Hepatocyte (in vitro differentiated cells): ENCODE results near the gene DPPA5. TPM values are rescaled to one million over a fixed set of nuclear protein-coding genes. Genes with fewer than 3 reads are reported as not detected.

Experiments
- DNase-seq: peaks from one replicate; pipeline ENCODE4 v3.0.0-alpha.2; 2016; ENCODE audit warnings: low spot score
- H2AFZ ChIP-seq: fragments of 200-600 bp; sonication (generic); 2 replicates; pipeline ENCODE4 v1.6.0; 2016; ENCODE audit warnings: antibody characterized with exemption, mild to moderate bottlenecking
- H3K27ac ChIP-seq: fragments of 200-600 bp; sonication (generic); 2 replicates; pipeline ENCODE4 v1.5.1; 2016; ENCODE audit warnings: mild to moderate bottlenecking
- H3K27me3 ChIP-seq: fragments of 200-600 bp; sonication (generic); 2 replicates; pipeline ENCODE4 v1.6.1; 2016
- H3K36me3 ChIP-seq: fragments of 200-600 bp; sonication (generic); replicated peaks from 2 replicates; pipeline ENCODE4 v1.5.1; 2016; ENCODE audit warnings: low read depth; ENCODE audit not compliant: insufficient read depth
- H3K4me1 ChIP-seq: fragments of 200-600 bp; sonication (generic); 2 replicates; pipeline ENCODE4 v1.5.1; 2016; ENCODE audit warnings: mild to moderate bottlenecking, moderate library complexity; ENCODE audit not compliant: insufficient read depth
- H3K4me2 ChIP-seq: fragments of 200-600 bp; sonication (generic); 2 replicates; pipeline ENCODE4 v1.6.0; 2016
- H3K4me3 ChIP-seq: fragments of 200-600 bp; sonication (generic); 2 replicates; pipeline ENCODE4 v1.5.1; 2016; ENCODE audit warnings: mild to moderate bottlenecking
- H3K79me2 ChIP-seq: fragments of 200-600 bp; sonication (generic); 2 replicates; pipeline ENCODE4 v1.6.0; 2017; ENCODE audit warnings: mild to moderate bottlenecking
- H3K9me2 ChIP-seq: fragments of 200-600 bp; sonication (generic); replicated peaks from 2 replicates; pipeline ENCODE4 v1.6.0; 2017; ENCODE audit warnings: mild to moderate bottlenecking; ENCODE audit not compliant: insufficient read depth
- H3K9me3 ChIP-seq: fragments of 200-600 bp; sonication (generic); 2 replicates; pipeline ENCODE4 v1.5.1; 2016; ENCODE audit warnings: low read depth, mild to moderate bottlenecking
- H4K20me1 ChIP-seq: fragments of 200-600 bp; sonication (generic); 2 replicates; pipeline ENCODE4 v1.6.0; 2016; ENCODE audit warnings: mild to moderate bottlenecking; ENCODE audit not compliant: insufficient read depth, poor library complexity, severe bottlenecking
- CTCF ChIP-seq: fragments of 200-600 bp; sonication (generic); IDR thresholded peaks from 2 replicates; pipeline ENCODE4 v1.5.1; 2016; ENCODE audit warnings: antibody characterized with exemption, mild to moderate bottlenecking; ENCODE audit not compliant: poor library complexity
- EZH2 ChIP-seq: fragments of 200-600 bp; sonication (generic); IDR thresholded peaks from 2 replicates; pipeline ENCODE4 v1.6.1; 2016; ENCODE audit warnings: antibody characterized with exemption, mild to moderate bottlenecking, borderline replicate concordance
- EZH2phosphoT487 ChIP-seq: fragments of 200-600 bp; sonication (generic); IDR thresholded peaks from one replicate; pipeline ENCODE4 v1.6.1; 2018; ENCODE audit warnings: antibody characterized with exemption, mild to moderate bottlenecking, low read depth, moderate library complexity; ENCODE audit not compliant: unreplicated experiment, severe bottlenecking
- WGBS: methylation state at CpG from one replicate; pipeline ENCODE4 v1.1.6; 2016; ENCODE audit warnings: low lambda C conversion rate; ENCODE audit errors: missing lambda C conversion rate; 5-methylcytosine and 5-hydroxymethylcytosine counted together
- polyA plus RNA-seq: library from polyadenylated mRNA; unstranded; fragments of >200 nt; fragmentation: Nextera tagmentation; extraction: Ambion mirVana; gene quantifications from 2 replicates; pipeline ENCODE4 v1.2.1, GENCODE V29; 2016
- total RNA-seq: library from RNA; depleted of rRNA; stranded (reverse); fragments of >200 nt; gene quantifications from 2 replicates; pipeline ENCODE4 v1.2.3, GENCODE V29; 2014

DPPA5 gene
- total and polyA plus RNA-seq, 2 experiments from 2014 or later: not detected

DNA sequence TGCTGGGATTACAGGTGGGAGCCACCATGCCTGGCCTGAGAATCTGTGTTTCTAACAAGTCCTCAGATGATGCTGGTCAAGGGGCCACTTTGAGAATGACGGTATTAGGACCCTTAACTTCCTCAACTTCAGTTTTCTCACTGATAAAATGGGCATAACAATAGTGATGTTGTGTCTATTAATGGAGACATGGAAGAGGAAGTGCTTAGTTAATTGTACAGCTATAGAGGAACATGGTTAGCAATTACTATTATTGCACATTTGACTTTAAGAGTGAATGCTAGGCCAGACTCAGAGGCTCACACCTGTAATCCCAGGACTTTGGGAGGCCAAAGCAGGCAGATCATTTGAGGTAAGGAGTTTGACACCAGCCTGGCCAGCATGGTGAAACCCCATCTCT is 12.7 kb downstream of the DPPA5 start:
- Histone ChIP-seq H3K4me1 (no peaks in the 10 kb centered on the region), H3K4me2 (no peak overlapping the region), H2AFZ (no peak overlapping the region), H3K27me3 (no peaks in the 10 kb centered on the region), H3K79me2 (no peaks in the 10 kb centered on the region), H4K20me1 (no peaks in the 10 kb centered on the region), H3K36me3 (no peaks in the 10 kb centered on the region), H3K9me2 (no peaks in the 10 kb centered on the region), H3K4me3 (no peak overlapping the region), H3K9me3 (no peaks in the 10 kb centered on the region), H3K27ac (no peak overlapping the region)
- DNase-seq: no peak
- TF ChIP-seq EZH2phosphoT487 (no peak), CTCF (no peak), EZH2 (no peak)
- 90% methylated on average over 1 of the region's 1 CpG for WGBS

- no peak overlapping the region for H3K27ac ChIP-seq
- no peak for DNase-seq
- H3K4me1 ChIP-seq: no peaks in the 10 kb centered on the region
- no peaks in the 10 kb centered on the region for H3K9me2 ChIP-seq
- no peaks in the 10 kb centered on the region for H3K79me2 ChIP-seq
- no peak overlapping the region for H3K4me2 ChIP-seq
- H2AFZ ChIP-seq: no peak overlapping the region
- no peaks in the 10 kb centered on the region for H4K20me1 ChIP-seq
- 41% methylated on average over 2 of the region's 2 CpGs for WGBS
- TF ChIP-seq EZH2: no peak
- TF ChIP-seq EZH2phosphoT487: no peak
- TF ChIP-seq CTCF: no peak
- H3K27me3 ChIP-seq: no peaks in the 10 kb centered on the region
- H3K9me3 ChIP-seq: no peaks in the 10 kb centered on the region
- no peak overlapping the region for H3K4me3 ChIP-seq
- no peaks in the 10 kb centered on the region for H3K36me3 ChIP-seq
Measured at GRCh38 chr6:73340048-73340447, 14.0 kb downstream of the DPPA5 start.

DNA sequence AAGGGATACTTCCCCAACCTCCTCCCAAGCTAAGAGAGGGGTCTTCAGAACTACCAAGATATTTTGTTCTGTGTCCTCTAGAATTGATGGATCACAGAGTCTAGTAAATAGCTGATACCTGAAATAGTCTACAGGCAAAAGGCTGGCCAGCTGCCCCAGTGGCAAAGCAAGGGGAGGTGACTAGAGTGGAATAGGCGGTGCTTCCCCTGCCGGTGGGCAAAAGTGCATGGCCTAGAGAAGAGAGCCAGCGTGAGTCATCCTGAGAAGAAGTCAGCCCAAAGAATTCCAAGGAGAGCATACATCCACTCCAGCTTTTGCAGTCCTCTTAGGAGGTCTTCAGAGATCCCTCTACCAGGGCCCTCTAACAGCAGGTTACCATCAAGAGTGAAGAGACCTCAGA is 14.7 kb downstream of the DPPA5 start:
- DNase-seq: no peak
- no peak overlapping the region for H3K4me2 ChIP-seq
- WGBS: 59% methylated on average over 3 of the region's 3 CpGs
- no peak overlapping the region for H2AFZ ChIP-seq
- H3K4me1 ChIP-seq: no peaks in the 10 kb centered on the region
- no peak overlapping the region for H3K27ac ChIP-seq
- H3K9me2 ChIP-seq: no peaks in the 10 kb centered on the region
- no peaks in the 10 kb centered on the region for H3K36me3 ChIP-seq
- TF ChIP-seq CTCF (no peak), EZH2phosphoT487 (no peak), EZH2 (no peak)
- no peaks in the 10 kb centered on the region for H3K9me3 ChIP-seq
- no peaks in the 10 kb centered on the region for H4K20me1 ChIP-seq
- H3K4me3 ChIP-seq: no peak overlapping the region
- no peaks in the 10 kb centered on the region for H3K27me3 ChIP-seq
- H3K79me2 ChIP-seq: no peaks in the 10 kb centered on the region

DNA sequence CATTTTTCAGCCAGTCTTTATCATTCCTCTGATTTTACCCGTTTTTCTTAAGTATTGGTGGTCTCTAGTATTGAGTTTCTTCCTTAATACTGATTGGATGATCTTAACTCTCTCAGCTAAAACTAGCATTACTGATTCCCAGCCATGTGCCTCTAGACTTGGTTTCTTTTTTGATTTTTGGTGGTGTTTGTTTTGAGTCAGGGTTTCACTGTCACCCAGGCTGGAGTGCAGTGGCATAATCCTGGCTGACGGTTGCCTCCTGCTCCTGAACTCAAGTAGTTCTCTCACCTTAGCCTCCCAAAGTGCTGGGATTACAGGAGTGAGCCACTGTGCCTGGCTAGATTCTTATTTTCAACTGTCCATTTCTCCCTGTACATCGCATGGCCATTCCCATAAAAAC is 24.9 kb downstream of the DPPA5 start:
- Histone ChIP-seq H4K20me1 (no peaks in the 10 kb centered on the region), H3K36me3 (no peaks in the 10 kb centered on the region), H3K9me2 (no peaks in the 10 kb centered on the region), H3K79me2 (no peaks in the 10 kb centered on the region), H3K27ac (no peak overlapping the region), H2AFZ (no peak overlapping the region), H3K9me3 (no peaks in the 10 kb centered on the region), H3K4me2 (no peak overlapping the region), H3K27me3 (peaks cover 6% of the 10 kb centered on the region), H3K4me1 (no peaks in the 10 kb centered on the region), H3K4me3 (no peak overlapping the region)
- TF ChIP-seq CTCF: no peak
- no peak for DNase-seq
- 76% methylated on average over 3 of the region's 3 CpGs for WGBS
